Epithelial cell of proximal tubule (primary cell): ENCODE data around the gene TFDP3. TPM values are rescaled to one million over a fixed set of nuclear protein-coding genes. Genes with fewer than 3 reads are reported as not detected.

Experiments used
- DNase-seq: peaks from one replicate; pipeline ENCODE4 v3.0.0-alpha.2; 2011; ENCODE audit warnings: low read depth
- H3K4me3 ChIP-seq: 2 replicates; pipeline ENCODE4 v1.5.1; 2011; ENCODE audit warnings: low read depth, mild to moderate bottlenecking, low read length
- total RNA-seq: library from RNA; depleted of rRNA; stranded (reverse); fragments of >200 nt; gene quantifications from 2 replicates; pipeline ENCODE4 v1.2.3, GENCODE V29; 2015
- TF ChIP-seq, protein P1 (sequence below): conservative IDR thresholded peaks from 2 replicates; pipeline ENCODE4 v1.5.1; 2012; ENCODE audit warnings: low read depth, mild to moderate bottlenecking, low read length

The TFDP3 gene
- total RNA-seq, 1 donor from 2014 or later, result not detected

DNA sequence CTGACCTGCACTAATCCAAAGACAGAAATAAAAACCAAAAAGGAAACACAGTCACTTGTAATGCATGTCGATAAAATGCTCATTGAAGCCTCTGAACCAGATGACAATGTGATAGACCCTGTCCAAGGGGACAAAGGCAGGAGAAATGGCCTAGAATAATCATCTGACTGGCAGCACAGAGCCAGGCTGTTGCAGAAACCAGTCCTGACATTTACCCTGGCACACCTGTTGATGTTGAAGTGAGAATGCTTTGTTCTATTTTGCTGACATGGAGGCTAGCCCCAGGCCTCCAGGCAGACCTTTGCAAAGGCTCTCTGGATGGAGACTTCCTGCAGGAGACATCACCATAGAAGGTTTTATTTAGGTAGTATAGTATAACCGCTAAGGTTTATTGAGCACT lies 41.0 kb downstream of the TFDP3 start:
- DNase-seq, result no peak
- TF ChIP-seq, protein P1, sequence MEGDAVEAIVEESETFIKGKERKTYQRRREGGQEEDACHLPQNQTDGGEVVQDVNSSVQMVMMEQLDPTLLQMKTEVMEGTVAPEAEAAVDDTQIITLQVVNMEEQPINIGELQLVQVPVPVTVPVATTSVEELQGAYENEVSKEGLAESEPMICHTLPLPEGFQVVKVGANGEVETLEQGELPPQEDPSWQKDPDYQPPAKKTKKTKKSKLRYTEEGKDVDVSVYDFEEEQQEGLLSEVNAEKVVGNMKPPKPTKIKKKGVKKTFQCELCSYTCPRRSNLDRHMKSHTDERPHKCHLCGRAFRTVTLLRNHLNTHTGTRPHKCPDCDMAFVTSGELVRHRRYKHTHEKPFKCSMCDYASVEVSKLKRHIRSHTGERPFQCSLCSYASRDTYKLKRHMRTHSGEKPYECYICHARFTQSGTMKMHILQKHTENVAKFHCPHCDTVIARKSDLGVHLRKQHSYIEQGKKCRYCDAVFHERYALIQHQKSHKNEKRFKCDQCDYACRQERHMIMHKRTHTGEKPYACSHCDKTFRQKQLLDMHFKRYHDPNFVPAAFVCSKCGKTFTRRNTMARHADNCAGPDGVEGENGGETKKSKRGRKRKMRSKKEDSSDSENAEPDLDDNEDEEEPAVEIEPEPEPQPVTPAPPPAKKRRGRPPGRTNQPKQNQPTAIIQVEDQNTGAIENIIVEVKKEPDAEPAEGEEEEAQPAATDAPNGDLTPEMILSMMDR, result no peak
- H3K4me3 ChIP-seq, result no peak overlapping the region

GRCh38 chrX:133175605-133176004 lies 42.5 kb downstream of the TFDP3 start:
- TF ChIP-seq, protein P1, result no peak
- no peak for DNase-seq

DNA sequence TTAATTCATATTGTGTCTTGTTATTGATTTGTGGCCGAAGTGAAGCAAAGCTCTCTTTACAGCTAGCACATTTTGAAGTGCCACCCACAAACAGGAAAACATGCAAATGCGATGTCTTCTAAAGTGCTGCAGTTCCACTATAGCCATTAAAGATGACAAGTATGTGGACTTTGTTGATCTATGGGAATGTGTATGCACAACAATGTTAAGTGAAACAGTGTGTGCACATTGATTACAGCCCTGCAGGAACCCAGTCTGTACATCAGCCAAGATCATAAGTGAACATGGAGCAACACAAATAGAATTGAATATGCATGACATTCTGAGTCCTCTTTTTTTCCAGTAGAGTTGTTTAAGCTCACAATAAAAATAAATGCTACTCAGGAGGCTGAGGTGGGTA lies 43.0 kb downstream of the TFDP3 start:
- no peak overlapping the region for H3K4me3 ChIP-seq
- no peak for DNase-seq
- TF ChIP-seq, protein P1, result no peak

More at GRCh38 chrX:133175605-133176004, 42.5 kb downstream of the TFDP3 start:
- H3K4me3 ChIP-seq, result no peak overlapping the region

DNA sequence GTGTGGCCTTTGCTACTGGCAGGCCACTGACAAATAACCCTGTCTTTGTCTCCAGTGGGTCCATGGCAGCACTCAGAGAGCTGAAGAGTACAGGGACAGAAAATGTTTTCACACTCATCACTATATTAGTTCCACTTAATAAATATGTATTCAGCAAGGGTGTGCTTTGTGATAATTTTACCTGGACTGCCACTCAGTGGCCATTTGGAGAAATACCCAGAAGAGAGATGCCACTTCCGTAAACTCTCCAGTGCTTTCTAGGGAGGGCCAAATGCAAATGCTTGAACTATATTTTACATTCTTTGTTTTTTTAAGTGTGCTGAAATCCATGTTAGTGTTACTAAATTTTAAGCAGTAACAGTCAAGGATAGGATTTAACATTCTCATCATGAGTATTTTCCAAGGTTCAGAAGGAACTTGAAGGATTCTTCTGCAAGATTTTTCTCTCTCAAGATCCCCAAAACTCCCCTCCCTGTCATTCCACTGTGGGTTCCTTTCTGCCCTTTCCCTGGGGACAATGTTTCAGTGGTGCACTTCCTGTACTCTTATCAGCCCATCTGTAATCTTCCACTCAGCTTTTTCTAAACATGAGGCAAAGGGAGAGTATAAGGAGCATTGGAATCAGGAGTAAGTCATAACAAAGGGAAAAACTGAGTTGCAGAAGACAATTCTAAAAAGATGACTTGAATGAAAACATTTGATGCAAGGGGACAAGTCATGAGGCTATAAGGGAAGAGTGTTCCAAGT lies 46.0 kb downstream of the TFDP3 start:
- no peak overlapping the region for H3K4me3 ChIP-seq
- DNase-seq, result no peak
- TF ChIP-seq, protein P1, result peak; percentile 57

Other genes starting within 250 kb of the TFDP3 start
- gene USP26, start 121.2 kb downstream of the TFDP3 start, total RNA-seq, result not detected in 2 replicates
- gene GPC4, start 197.1 kb upstream of the TFDP3 start, total RNA-seq, result 8.0 and 14.2 TPM in 2 replicates